Upper lobe of left lung (tissue), 4 donors: ENCODE results near the gene ZNF669.

Experiments used
- CTCF ChIP-seq, 6 experiments: fragments of 450-650 bp in 4 of 6; fragments of 200-600 bp in 2 of 6; sonication (generic) in 2 of 6; IDR thresholded peaks; one replicate each; pipeline ENCODE4 v1.5.1; 2016 to 2019; ENCODE audit warnings: antibody characterized with exemption in 6 of 6
- EP300 ChIP-seq, 4 donors: sonication (generic); formaldehyde crosslinking; IDR thresholded peaks; one replicate each; pipeline ENCODE4 v1.5.1; 2017; ENCODE audit warnings: antibody characterized with exemption in 4 of 4, control low read depth in 2 of 4
- POLR2A ChIP-seq, 4 donors: fragments of 450-650 bp; IDR thresholded peaks; one replicate each; pipeline ENCODE4 v1.5.1; 2016 to 2017; ENCODE audit warnings: antibody characterized with exemption in 4 of 4, mild to moderate bottlenecking in 2 of 4
- POLR2AphosphoS5 ChIP-seq, 2 donors: sonication (generic); formaldehyde crosslinking; IDR thresholded peaks; one replicate each; pipeline ENCODE4 v1.5.1; 2017; ENCODE audit warnings: antibody characterized with exemption in 2 of 2

- no peak for TF ChIP-seq CTCF (IDR thresholded peaks at IDR 0.05)
- TF ChIP-seq EP300 (IDR thresholded peaks at IDR 0.05) = no peak
- TF ChIP-seq POLR2A (IDR thresholded peaks at IDR 0.05) = no peak
- TF ChIP-seq POLR2AphosphoS5 (IDR thresholded peaks at IDR 0.05) = no peak
These were observed 42.5 kb upstream of the ZNF669 start for GRCh38 chr1:247146671-247147070.
